Urinary bladder (tissue), 4 donors: ENCODE data around the gene PARD3B. TPM values are rescaled to one million over a fixed set of nuclear protein-coding genes. Genes with fewer than 3 reads are reported as not detected.

Experiments used
- DNase-seq: peaks from one replicate; pipeline ENCODE4 v3.0.0-alpha.2; 2015; ENCODE audit errors: extremely low spot score
- H3K27ac ChIP-seq: one replicate; pipeline ENCODE4 v1.5.1; 2013; ENCODE audit warnings: low read depth, mild to moderate bottlenecking, moderate library complexity
- H3K36me3 ChIP-seq: one replicate; pipeline ENCODE4 v1.6.1; 2013; ENCODE audit warnings: mild to moderate bottlenecking, moderate library complexity; ENCODE audit not compliant: insufficient read depth
- H3K4me1 ChIP-seq: one replicate; pipeline ENCODE4 v1.6.1; 2013; ENCODE audit warnings: mild to moderate bottlenecking, moderate library complexity; ENCODE audit not compliant: insufficient read depth
- H3K4me3 ChIP-seq: one replicate; pipeline ENCODE4 v1.5.1; 2013; ENCODE audit warnings: low read depth, low read length
- WGBS: extraction: QIAGEN DNeasy Blood & Tissue Kit; methylation state at CpG from one replicate; pipeline ENCODE4 v1.1.7; 2013; 5-methylcytosine and 5-hydroxymethylcytosine counted together
- polyA plus RNA-seq: library from polyadenylated mRNA; stranded (reverse); fragments of 200-250 nt; gene quantifications from one replicate; pipeline ENCODE4 v1.2.3, GENCODE V29; 2013
- total RNA-seq: library from RNA; depleted of rRNA; stranded (reverse); fragments of >200 nt; gene quantifications from one replicate; pipeline ENCODE4 v1.2.3, GENCODE V29; 2014
- donor health status: healthy with polysubstance abuse.
- donor health status: healthy.

PARD3B gene
- total and polyA plus RNA-seq, 2 donors, result 9.1 to 42.9 TPM

- Histone ChIP-seq H3K36me3 (no peaks in the 10 kb centered on the region), H3K4me3 (no peak overlapping the region), H3K4me1 (no peaks in the 10 kb centered on the region), H3K27ac (no peak overlapping the region)
- no peak for DNase-seq
- 97% methylated on average over 5 of the region's 5 CpGs for WGBS
These were observed 28.1 kb upstream of the PARD3B start for GRCh38 chr2:204517154-204517553.

- WGBS, result 87% methylated on average over 6 of the region's 6 CpGs
- H3K4me3 ChIP-seq, result no peak overlapping the region
These were observed 15.3 kb upstream of the PARD3B start for GRCh38 chr2:204529795-204530463.

DNA sequence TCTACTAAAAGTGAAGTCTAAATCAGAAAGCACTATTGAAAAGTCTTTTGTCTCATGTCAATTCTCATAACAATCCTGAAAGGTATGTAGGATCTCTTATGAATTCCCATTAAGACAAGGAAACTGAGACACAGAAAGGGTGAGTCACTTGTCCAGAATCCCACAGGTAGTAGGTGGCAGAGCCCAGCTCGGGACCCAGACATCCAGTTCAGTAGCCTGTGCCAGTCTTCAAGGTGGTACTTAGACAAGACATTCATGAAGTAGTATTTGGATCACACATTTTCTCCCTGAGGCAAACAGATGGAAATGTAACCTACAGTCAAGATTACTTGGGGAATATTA lies 14.8 kb upstream of the PARD3B start:
- H3K4me1 ChIP-seq, result no peaks in the 10 kb centered on the region
- no peak overlapping the region for H3K27ac ChIP-seq
- 97% methylated on average over 1 of the region's 1 CpG for WGBS
- no peak for DNase-seq
- no peaks in the 10 kb centered on the region for H3K36me3 ChIP-seq
- H3K4me3 ChIP-seq, result no peak overlapping the region

More at GRCh38 chr2:204529795-204530463, 15.3 kb upstream of the PARD3B start:
- DNase-seq, result no peak
- H3K4me1 ChIP-seq, result no peaks in the 10 kb centered on the region
- H3K36me3 ChIP-seq, result no peaks in the 10 kb centered on the region
- no peak overlapping the region for H3K27ac ChIP-seq

- WGBS, result 40% methylated on average over 5 of the region's 5 CpGs
- Histone ChIP-seq H3K36me3 (no peaks in the 10 kb centered on the region), H3K4me3 (no peak overlapping the region), H3K4me1 (no peaks in the 10 kb centered on the region), H3K27ac (no peak overlapping the region)
- DNase-seq, result no peak
These were observed 11.5 kb upstream of the PARD3B start for GRCh38 chr2:204533629-204534370.

DNA sequence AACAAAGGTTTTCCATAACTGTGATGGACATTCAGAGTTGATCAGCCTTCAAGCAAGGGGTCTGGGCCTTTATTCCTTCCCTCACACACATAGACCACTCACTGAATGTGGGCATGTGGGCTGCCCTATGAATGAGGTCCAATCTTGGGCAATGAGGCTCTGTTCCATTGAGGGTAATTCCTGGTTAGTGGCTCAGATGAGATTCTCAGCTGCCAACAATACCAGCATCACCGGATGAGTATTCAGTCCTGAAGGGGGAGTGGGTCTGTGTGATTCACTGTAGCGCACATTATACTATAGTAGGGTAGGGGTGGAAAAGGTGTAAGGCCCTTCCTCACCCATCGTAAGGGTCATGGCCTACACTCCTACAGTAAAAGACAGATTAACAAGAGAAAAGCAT lies 9.9 kb upstream of the PARD3B start:
- no peak overlapping the region for H3K27ac ChIP-seq
- H3K4me1 ChIP-seq, result no peaks in the 10 kb centered on the region
- WGBS, result 96% methylated on average over 3 of the region's 3 CpGs
- H3K4me3 ChIP-seq, result no peak overlapping the region
- no peak for DNase-seq
- no peaks in the 10 kb centered on the region for H3K36me3 ChIP-seq

DNA sequence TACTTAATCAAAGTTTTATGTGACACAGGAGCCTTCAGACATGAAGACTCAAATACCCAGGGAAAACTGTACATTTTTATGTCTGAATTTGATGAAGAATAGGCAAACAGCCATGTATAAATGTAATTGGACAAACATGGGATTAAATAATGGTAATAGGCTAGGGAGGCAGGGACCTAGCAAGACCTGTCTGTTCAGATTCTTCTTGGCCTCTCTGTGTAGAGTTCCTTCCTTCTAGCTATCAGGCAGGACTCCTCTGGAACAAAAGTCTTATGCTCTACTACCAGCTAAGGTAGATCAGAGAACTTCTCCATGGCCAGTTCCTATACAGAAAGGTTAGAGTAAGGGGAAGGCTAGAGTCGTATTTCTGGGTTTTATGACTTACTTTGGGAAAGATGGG lies 9.5 kb upstream of the PARD3B start:
- no peak overlapping the region for H3K4me3 ChIP-seq
- no peak for DNase-seq
- H3K4me1 ChIP-seq, result no peaks in the 10 kb centered on the region
- H3K36me3 ChIP-seq, result no peaks in the 10 kb centered on the region
- 92% methylated on average over 1 of the region's 1 CpG for WGBS
- H3K27ac ChIP-seq, result no peak overlapping the region

- Histone ChIP-seq H3K27ac (no peak overlapping the region), H3K4me1 (no peaks in the 10 kb centered on the region), H3K36me3 (no peaks in the 10 kb centered on the region), H3K4me3 (no peak overlapping the region)
- WGBS, result 33% methylated on average over 10 of the region's 10 CpGs
- DNase-seq, result no peak
These were observed 6.9 kb upstream of the PARD3B start for GRCh38 chr2:204538182-204539018.

DNA sequence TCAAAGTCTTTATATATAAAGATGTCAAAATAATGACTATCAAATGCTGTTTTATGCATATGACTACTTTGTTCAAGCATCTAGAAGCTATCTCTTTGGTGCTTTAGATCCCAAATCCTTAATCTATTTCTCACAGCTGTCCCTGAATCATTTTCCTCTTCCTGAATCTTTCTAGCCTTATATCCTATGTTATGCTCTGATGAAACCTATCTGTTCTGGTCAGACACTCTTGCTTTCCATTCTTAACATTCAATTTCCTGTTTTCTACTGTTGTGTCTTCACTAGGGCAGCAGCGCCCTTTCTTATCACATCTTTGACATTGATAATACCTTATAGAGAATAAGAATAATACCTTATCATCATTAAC lies 6.3 kb upstream of the PARD3B start:
- H3K4me3 ChIP-seq, result no peak overlapping the region
- no peak overlapping the region for H3K27ac ChIP-seq
- no peaks in the 10 kb centered on the region for H3K4me1 ChIP-seq
- WGBS, result 91% methylated on average over 1 of the region's 1 CpG
- no peaks in the 10 kb centered on the region for H3K36me3 ChIP-seq
- DNase-seq, result no peak

- Histone ChIP-seq H3K4me3 (no peak overlapping the region), H3K4me1 (no peaks in the 10 kb centered on the region), H3K27ac (no peak overlapping the region), H3K36me3 (no peaks in the 10 kb centered on the region)
- 98% methylated on average over 2 of the region's 2 CpGs for WGBS
- no peak for DNase-seq
These were observed 3.6 kb upstream of the PARD3B start for GRCh38 chr2:204541637-204542036.

DNA sequence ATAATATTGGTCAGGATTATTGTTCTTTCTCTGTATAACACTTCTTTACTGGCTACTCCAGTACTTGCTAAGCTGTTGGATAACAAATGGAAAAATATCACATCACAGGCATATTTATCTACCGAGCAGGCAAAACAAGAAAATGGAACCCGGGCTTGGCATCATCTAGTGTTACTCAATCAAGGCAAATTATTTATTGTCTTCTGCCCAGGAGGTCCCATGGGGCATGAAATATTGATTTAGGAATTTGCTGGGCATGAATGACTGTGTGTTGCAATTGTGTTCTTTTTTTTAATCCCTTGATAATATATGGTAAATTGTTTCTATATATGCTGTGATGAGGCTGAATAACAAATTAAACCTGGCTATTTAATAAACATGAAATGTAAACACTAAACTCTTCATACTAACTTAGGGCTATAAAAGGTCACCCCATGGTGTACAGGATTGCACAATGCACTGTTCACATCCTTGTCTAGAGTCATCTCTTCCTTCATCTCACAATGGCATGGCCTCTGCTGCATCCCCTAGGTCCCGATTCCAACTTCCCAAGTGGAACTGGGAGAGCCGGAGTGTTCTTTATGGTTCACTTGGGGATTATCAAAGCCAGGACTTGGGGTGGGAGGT lies 2.2 kb upstream of the PARD3B start:
- no peak for DNase-seq
- WGBS, result 90% methylated on average over 4 of the region's 4 CpGs
- no peak overlapping the region for H3K27ac ChIP-seq
- H3K4me1 ChIP-seq, result peaks cover 2% of the 10 kb centered on the region
- no peak overlapping the region for H3K4me3 ChIP-seq
- no peaks in the 10 kb centered on the region for H3K36me3 ChIP-seq

- Histone ChIP-seq H3K36me3 (no peaks in the 10 kb centered on the region), H3K27ac (peak overlapping the region; percentile 70), H3K4me3 (peak overlapping the region; percentile 90), H3K4me1 (peaks cover 2% of the 10 kb centered on the region)
- WGBS, result 4% methylated on average over 45 of the region's 45 CpGs
- no peak for DNase-seq
These were observed 823 bp downstream of the PARD3B start for GRCh38 chr2:204545861-204546735.

- DNase-seq, result no peak
- no peak overlapping the region for H3K27ac ChIP-seq
- WGBS, result 23% methylated on average over 3 of the region's 3 CpGs
These were observed 5.7 kb downstream of the PARD3B start for GRCh38 chr2:204550751-204551511.

More at GRCh38 chr2:204550751-204551511, 5.7 kb downstream of the PARD3B start:
- Histone ChIP-seq H3K4me1 (peaks cover 2% of the 10 kb centered on the region), H3K36me3 (no peaks in the 10 kb centered on the region), H3K4me3 (no peak overlapping the region)
